Astrocyte of the cerebellum (primary cell): ENCODE results near the gene CENPV.

Experiments used
- DNase-seq: peaks from one replicate; pipeline ENCODE4 v3.0.0-alpha.2; 2011; ENCODE audit warnings: low read depth
- H3K4me3 ChIP-seq: 2 replicates; pipeline ENCODE4 v1.5.1; 2011; ENCODE audit warnings: mild to moderate bottlenecking, low read depth, low read length, moderate library complexity
- CTCF ChIP-seq: IDR thresholded peaks from 2 replicates; pipeline ENCODE4 v1.5.1; 2012; ENCODE audit warnings: low read length, low read depth, moderate library complexity, mild to moderate bottlenecking; ENCODE audit errors: missing control alignments
- in situ Hi-C: cut with HindIII; loops from 2 replicates; pipeline ENCODE4 v1.10.0; 2017; ENCODE audit warnings: low sequenced_read_pairs

CENPV gene

DNA sequence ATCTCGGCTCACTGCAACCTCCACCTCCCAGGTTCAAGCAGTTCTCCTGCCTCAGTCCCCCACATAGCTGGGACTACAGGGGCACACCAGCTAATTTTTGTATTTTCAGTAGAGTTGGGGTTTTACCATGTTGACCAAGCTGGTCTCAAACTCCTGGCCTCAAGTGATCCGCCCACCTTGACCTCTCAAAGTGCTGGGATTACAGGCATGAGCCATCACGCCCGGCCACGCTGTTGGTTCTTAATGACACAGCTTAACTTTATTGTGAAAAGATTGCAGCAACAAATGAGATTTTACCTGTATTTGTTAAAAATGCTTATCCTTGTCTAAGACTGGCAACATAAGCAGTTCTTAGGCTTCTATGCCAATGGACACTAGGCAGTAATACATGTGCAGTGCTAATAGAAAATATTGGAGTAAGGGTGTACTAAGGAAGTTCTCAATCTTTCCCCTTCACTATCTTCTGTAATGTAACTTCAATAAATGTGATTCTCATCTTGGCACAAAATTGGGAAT lies 30.6 kb upstream of the CENPV start:
- TF ChIP-seq CTCF = no peak
- in situ Hi-C loops = no loop called here
- peak overlapping the region; percentile 97 for H3K4me3 ChIP-seq
- DNase-seq = no peak

GRCh38 chr17:16383216-16383615 lies 29.9 kb upstream of the CENPV start:
- in situ Hi-C loops = no loop called here
- TF ChIP-seq CTCF = no peak
- DNase-seq = no peak
- peak overlapping the region; percentile 97 for H3K4me3 ChIP-seq

GRCh38 chr17:16381496-16381820 lies 28.2 kb upstream of the CENPV start:
- in situ Hi-C loops = no loop called here
- TF ChIP-seq CTCF = no peak
- DNase-seq = no peak
- peak overlapping the region; percentile 97 for H3K4me3 ChIP-seq

- no peak for TF ChIP-seq CTCF
Measured at GRCh38 chr17:16380640-16381495, 27.6 kb upstream of the CENPV start, which contains the start of gene UBB. UBB (plus strand) TSS chr17:16381091; CDS start chr17:16381908, 817 bp downstream.

GRCh38 chr17:16379654-16380053 lies 26.4 kb upstream of the CENPV start:
- no peak for TF ChIP-seq CTCF
- no peak for DNase-seq
- in situ Hi-C loops = no loop called here
- H3K4me3 ChIP-seq = no peak overlapping the region

More at GRCh38 chr17:16380640-16381495, 27.6 kb upstream of the CENPV start, which contains the start of gene UBB:
- in situ Hi-C loops = no loop called here
- peak; percentile 97 for DNase-seq
- peak within 1 kb of the TSS; percentile 97 for H3K4me3 ChIP-seq

DNA sequence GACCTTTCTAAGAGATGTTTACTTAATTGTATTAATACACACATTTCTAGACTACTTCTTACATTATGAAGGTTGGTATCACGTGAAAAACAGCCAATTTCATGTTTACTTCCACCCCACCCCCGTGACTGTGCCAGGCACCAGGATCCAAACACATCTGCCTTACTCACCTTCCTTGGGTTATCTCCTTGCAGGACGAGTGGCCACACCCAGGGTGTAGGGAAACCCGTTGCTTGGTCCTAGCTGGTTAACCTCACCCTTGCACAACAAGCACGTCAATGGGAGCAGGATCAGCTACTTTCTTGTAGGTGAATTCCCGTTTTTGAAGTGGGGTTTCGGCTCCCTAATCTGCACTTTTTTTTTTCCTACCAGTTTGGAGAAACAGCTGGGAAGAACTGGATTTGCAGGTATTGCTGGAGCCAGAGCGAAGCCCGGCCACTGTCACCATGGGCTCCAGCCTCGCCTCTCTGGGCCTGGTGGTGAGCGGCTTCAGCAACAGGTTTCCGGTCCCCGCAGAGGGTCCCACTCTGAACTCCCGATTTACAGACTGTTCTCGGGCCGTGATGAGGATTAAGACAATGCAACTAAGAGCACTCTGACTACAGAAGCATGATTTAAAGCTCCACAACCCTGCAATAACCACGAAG lies 25.5 kb upstream of the CENPV start:
- in situ Hi-C loops = no loop called here
- H3K4me3 ChIP-seq = no peak overlapping the region
- no peak for TF ChIP-seq CTCF
- DNase-seq = no peak
